Measurements from ENCODE around the gene TNFAIP3.

DNA sequence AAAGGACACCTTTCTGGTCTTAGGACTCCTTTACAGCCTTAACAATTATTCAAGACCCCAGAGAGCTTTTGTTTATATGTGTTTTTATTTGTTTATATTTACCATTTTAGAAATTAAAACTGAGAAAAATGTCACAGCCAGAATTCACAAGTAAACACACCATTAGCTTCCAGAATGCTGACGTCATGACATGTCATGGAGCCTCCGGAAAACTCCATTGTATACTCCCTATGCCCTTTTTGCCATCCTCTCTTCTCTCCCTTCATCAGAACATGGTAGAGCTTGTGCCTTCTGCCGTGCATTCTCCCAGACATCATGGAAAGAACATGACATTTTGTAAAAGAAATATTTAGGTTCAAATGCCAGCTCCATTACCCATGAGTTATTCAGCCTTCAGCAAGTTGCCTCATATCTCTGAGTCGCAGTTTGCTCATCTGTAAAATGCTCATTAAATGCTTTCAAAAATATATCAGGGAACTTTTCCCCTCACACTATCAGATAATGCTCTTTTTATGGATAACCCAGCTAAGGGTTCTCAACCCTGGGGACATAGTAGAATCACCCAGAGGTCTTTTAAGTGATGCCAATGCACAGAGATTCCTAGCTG lies 27.8 kb downstream of the TNFAIP3 start:
- TF ChIP-seq ZNF274 (IDR thresholded peaks at IDR 0.05; ENCODE audit: low read depth, low read length) (no peak), YY1 (IDR thresholded peaks at IDR 0.05; ENCODE audit: insufficient read depth, insufficient read length) (no peak), SUZ12 (IDR thresholded peaks at IDR 0.05; ENCODE audit: extremely low read depth, insufficient read depth, insufficient read length) (no peak)

All from NT2/D1 (cell line).